KOPT-K1 (cell line): ENCODE data around the gene ADARB2.

Experiments
- H3K27ac ChIP-seq: fragments of 200-600 bp; sonication (generic); 2 replicates; pipeline ENCODE4 v1.5.1; 2016; ENCODE audit warnings: antibody characterized with exemption, mild to moderate bottlenecking, low read depth, low read length; ENCODE audit not compliant: poor library complexity, severe bottlenecking
- H3K36me3 ChIP-seq: fragments of 200-600 bp; sonication (generic); 2 replicates; pipeline ENCODE4 v1.5.1; 2017; ENCODE audit warnings: antibody characterized with exemption, mild to moderate bottlenecking, low read length, moderate library complexity; ENCODE audit not compliant: insufficient read depth
- H3K9me3 ChIP-seq: fragments of 200-600 bp; sonication (generic); 2 replicates; pipeline ENCODE4 v1.5.1; 2017; ENCODE audit warnings: antibody characterized with exemption, low read length, mild to moderate bottlenecking; ENCODE audit not compliant: insufficient read depth, poor library complexity, severe bottlenecking

The ADARB2 gene

GRCh38 chr10:1745780-1746456 lies 8.6 kb upstream of the ADARB2 start:
- Histone ChIP-seq H3K9me3 (peaks cover 22% of the 10 kb centered on the region), H3K36me3 (no peaks in the 10 kb centered on the region), H3K27ac (no peak overlapping the region)

- no peak overlapping the region for H3K27ac ChIP-seq
- H3K36me3 ChIP-seq: no peaks in the 10 kb centered on the region
- H3K9me3 ChIP-seq: peaks cover 13% of the 10 kb centered on the region
Measured at GRCh38 chr10:1744524-1744923, 7.2 kb upstream of the ADARB2 start.

GRCh38 chr10:1743141-1743540 lies 5.8 kb upstream of the ADARB2 start:
- Histone ChIP-seq H3K9me3 (peaks cover 4% of the 10 kb centered on the region), H3K36me3 (no peaks in the 10 kb centered on the region), H3K27ac (no peak overlapping the region)

- Histone ChIP-seq H3K36me3 (no peaks in the 10 kb centered on the region), H3K27ac (no peak overlapping the region), H3K9me3 (no peaks in the 10 kb centered on the region)
Measured at GRCh38 chr10:1741450-1741849, 4.1 kb upstream of the ADARB2 start.

DNA sequence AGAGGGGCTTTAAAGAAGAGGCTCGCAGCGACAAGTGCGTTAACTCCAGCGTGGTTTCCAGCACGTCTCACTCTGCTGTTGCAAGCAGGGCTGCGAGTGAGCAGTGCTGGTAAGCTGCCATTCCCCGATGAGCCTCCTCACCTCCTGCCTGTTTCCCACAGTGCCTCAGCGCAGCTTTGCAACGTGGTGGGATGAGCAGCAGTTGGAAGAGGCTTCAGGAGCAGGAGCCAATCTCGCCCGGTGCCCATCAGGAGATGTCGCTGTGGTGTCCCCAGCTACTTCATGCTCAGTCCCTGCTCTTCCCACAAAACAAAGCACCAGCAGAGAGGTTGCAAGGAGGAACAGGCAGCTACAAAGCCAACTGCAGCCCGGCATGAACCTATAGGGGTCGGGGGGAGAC lies 2.4 kb upstream of the ADARB2 start:
- H3K36me3 ChIP-seq: no peaks in the 10 kb centered on the region
- H3K27ac ChIP-seq: no peak overlapping the region
- no peaks in the 10 kb centered on the region for H3K9me3 ChIP-seq

- H3K36me3 ChIP-seq: no peaks in the 10 kb centered on the region
- H3K9me3 ChIP-seq: no peaks in the 10 kb centered on the region
- no peak overlapping the region for H3K27ac ChIP-seq
Measured at GRCh38 chr10:1738950-1739349, 1.6 kb upstream of the ADARB2 start.

- H3K36me3 ChIP-seq: no peaks in the 10 kb centered on the region
- H3K9me3 ChIP-seq: no peaks in the 10 kb centered on the region
- no peak overlapping the region for H3K27ac ChIP-seq
Measured at GRCh38 chr10:1736972-1737221, 428 bp downstream of the ADARB2 start.

GRCh38 chr10:1736144-1736971 lies 967 bp downstream of the ADARB2 start:
- no peaks in the 10 kb centered on the region for H3K9me3 ChIP-seq
- no peaks in the 10 kb centered on the region for H3K36me3 ChIP-seq
- H3K27ac ChIP-seq: no peak overlapping the region

- H3K27ac ChIP-seq: no peak overlapping the region
- no peaks in the 10 kb centered on the region for H3K36me3 ChIP-seq
- no peaks in the 10 kb centered on the region for H3K9me3 ChIP-seq
Measured at GRCh38 chr10:1735562-1735961, 1.8 kb downstream of the ADARB2 start.

GRCh38 chr10:1734288-1734687 lies 3.0 kb downstream of the ADARB2 start:
- Histone ChIP-seq H3K36me3 (no peaks in the 10 kb centered on the region), H3K27ac (no peak overlapping the region), H3K9me3 (no peaks in the 10 kb centered on the region)

GRCh38 chr10:1733720-1734119 lies 3.6 kb downstream of the ADARB2 start:
- Histone ChIP-seq H3K27ac (no peak overlapping the region), H3K36me3 (no peaks in the 10 kb centered on the region), H3K9me3 (no peaks in the 10 kb centered on the region)

- Histone ChIP-seq H3K27ac (no peak overlapping the region), H3K36me3 (no peaks in the 10 kb centered on the region), H3K9me3 (no peaks in the 10 kb centered on the region)
Measured at GRCh38 chr10:1732564-1732996, 4.7 kb downstream of the ADARB2 start.

GRCh38 chr10:1731592-1731991 lies 5.7 kb downstream of the ADARB2 start:
- no peak overlapping the region for H3K27ac ChIP-seq
- no peaks in the 10 kb centered on the region for H3K36me3 ChIP-seq
- H3K9me3 ChIP-seq: no peaks in the 10 kb centered on the region

GRCh38 chr10:1729751-1730150 lies 7.6 kb downstream of the ADARB2 start:
- H3K27ac ChIP-seq: no peak overlapping the region
- no peaks in the 10 kb centered on the region for H3K9me3 ChIP-seq
- no peaks in the 10 kb centered on the region for H3K36me3 ChIP-seq

DNA sequence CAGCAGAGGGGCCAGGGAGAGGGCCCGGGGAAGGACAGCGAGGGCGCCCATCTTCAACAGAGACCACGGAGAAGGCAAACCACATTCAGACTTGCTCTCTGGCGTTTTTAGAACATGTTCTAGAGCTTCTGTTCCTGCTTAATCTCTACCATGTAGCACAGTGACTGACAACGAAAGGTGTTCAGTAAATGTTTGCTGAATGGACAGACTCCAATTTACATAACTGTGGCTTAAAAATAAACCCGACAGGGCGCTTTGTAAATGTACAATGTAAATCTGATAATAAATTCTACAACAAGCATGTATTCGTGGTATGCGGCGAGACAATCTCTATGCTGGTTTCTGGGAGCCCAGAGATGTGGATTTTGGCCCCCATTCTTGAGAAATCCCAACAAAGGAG lies 10.5 kb downstream of the ADARB2 start:
- no peaks in the 10 kb centered on the region for H3K36me3 ChIP-seq
- H3K9me3 ChIP-seq: no peaks in the 10 kb centered on the region
- no peak overlapping the region for H3K27ac ChIP-seq

DNA sequence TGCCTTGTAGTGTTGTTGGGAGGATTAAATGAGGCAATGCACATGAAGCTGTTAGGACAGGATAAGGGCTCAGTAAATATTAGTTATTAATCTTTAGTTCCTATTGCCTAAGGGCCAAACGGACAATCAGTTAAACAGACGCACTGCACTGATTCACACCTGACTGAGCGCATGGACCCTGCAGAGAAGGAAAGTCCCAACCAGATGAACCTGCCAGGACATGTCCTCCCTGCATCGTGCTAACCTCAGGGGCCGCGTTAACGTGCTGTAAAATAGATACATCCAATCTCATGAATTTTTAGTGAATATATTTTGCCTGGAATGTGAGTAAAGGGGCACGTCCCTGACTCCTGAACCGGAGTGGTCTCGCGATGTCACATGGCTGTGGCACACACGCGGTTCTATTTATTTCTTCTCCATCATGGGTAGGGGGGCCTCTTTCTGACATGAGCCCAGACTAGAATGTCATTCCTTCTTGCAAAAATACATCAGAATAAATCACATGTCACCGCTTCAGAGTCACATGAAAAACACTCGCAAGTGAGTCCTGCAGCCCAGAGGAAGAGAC lies 12.3 kb downstream of the ADARB2 start:
- Histone ChIP-seq H3K36me3 (no peaks in the 10 kb centered on the region), H3K27ac (no peak overlapping the region), H3K9me3 (no peaks in the 10 kb centered on the region)
